HCT116 (cell line): ENCODE measurements around the gene DHRS7. TPM values are rescaled to one million over a fixed set of nuclear protein-coding genes. Genes with fewer than 3 reads are reported as not detected.

Experiments
- ATAC-seq: fragments of 200-7000 bp; cut with Tn5 transposase; 2 replicates; pipeline ENCODE4 v1.9.1; 2020; ENCODE audit warnings: mild to moderate bottlenecking, moderate library complexity
- BruUV-seq: library from RNA; stranded (reverse); fragments of 400-500 nt; replicated peaks from 2 replicates; lab custom pipeline; 2021; lab: Mats Ljungman, UMichigan
- CTCF ChIA-PET: fragments of 300-600 bp; sonication (Branson Sonifier 250); formaldehyde crosslinking; loops from one replicate; lab custom pipeline; 2021; ENCODE audit warnings: antibody characterized with exemption; lab: Charles Lee
- POLR2A ChIA-PET: fragments of 300-600, 350-600 bp; sonication (Branson Sonifier 250); formaldehyde crosslinking; loops from one replicate; lab custom pipeline; 2021; ENCODE audit warnings: antibody characterized with exemption; lab: Charles Lee
- RAD21 ChIA-PET, 2 experiments: fragments of 300-600 bp; sonication (Branson Sonifier 250); formaldehyde crosslinking; loops; one replicate each; lab custom pipeline; 2023; ENCODE audit warnings: low total read pairs in 2 of 2; ENCODE audit not compliant: uncharacterized antibody in 2 of 2, unreplicated experiment in 2 of 2, low non-redundant PET in 1 of 2; lab: Charles Lee
- DNase-seq: peaks from one replicate; pipeline ENCODE4 v3.0.0-alpha.2; 2010; ENCODE audit warnings: low read depth, low spot score
- H2AFZ ChIP-seq: fragments of 200-600 bp; shearing (Covaris generic), sonication (generic); 2 replicates; pipeline ENCODE4 v1.6.1; 2017; ENCODE audit warnings: low read depth, mixed run types, mixed read lengths, antibody characterized with exemption, low read length; ENCODE audit not compliant: poor library complexity, severe bottlenecking
- H3K27ac ChIP-seq: 2 replicates; pipeline ENCODE4 v1.5.1; 2012; ENCODE audit warnings: low read depth, low read length
- H3K27me3 ChIP-seq: fragments of 200-600 bp; sonication (generic); 2 replicates; pipeline ENCODE4 v1.6.1; 2016; ENCODE audit warnings: mixed run types, low read length, mixed read lengths; ENCODE audit not compliant: insufficient read depth
- H3K36me3 ChIP-seq, 2 experiments: fragments of 200-500 bp in 1 of 2; fragments of 200-600 bp in 1 of 2; sonication (Bioruptor generic) in 1 of 2; sonication (generic) in 1 of 2; 2 replicates each; pipeline versions ENCODE4 v1.5.1 to v1.6.1; 2014 to 2016; ENCODE audit warnings: low read length in 2 of 2, inconsistent platforms in 1 of 2, mixed read lengths in 1 of 2, mixed run types in 1 of 2; ENCODE audit not compliant: insufficient read depth in 2 of 2, control insufficient read depth in 1 of 2
- H3K4me1 ChIP-seq, 2 experiments: fragments of 200-600 bp in 1 of 2; sonication (generic) in 1 of 2; 2 replicates each; pipeline versions ENCODE4 v1.5.1 to v1.6.1; 2012 to 2017; ENCODE audit warnings: low read length in 2 of 2, inconsistent platforms in 1 of 2, mild to moderate bottlenecking in 1 of 2, mixed read lengths in 1 of 2, mixed run types in 1 of 2, moderate library complexity in 1 of 2; ENCODE audit not compliant: insufficient read depth in 2 of 2, control insufficient read depth in 1 of 2
- H3K4me2 ChIP-seq: fragments of 200-600 bp; sonication (generic); 2 replicates; pipeline ENCODE4 v1.6.1; 2017; ENCODE audit warnings: mixed run types, low read length, mixed read lengths
- H3K4me3 ChIP-seq, 2 experiments: fragments of 200-600 bp in 1 of 2; sonication (generic) in 1 of 2; replicated peaks in 1 of 2; 2 replicates each; pipeline ENCODE4 v1.5.1; 2011 to 2016; ENCODE audit warnings: low read length in 2 of 2, control low read depth in 1 of 2, low read depth in 1 of 2, mild to moderate bottlenecking in 1 of 2, mixed read lengths in 1 of 2, mixed run types in 1 of 2
- H3K79me2 ChIP-seq: fragments of 200-600 bp; sonication (generic); 2 replicates; pipeline ENCODE4 v1.6.1; 2017; ENCODE audit warnings: mild to moderate bottlenecking, mixed run types, low read length, moderate library complexity, mixed read lengths; ENCODE audit not compliant: insufficient read depth
- H3K9ac ChIP-seq: fragments of 200-600 bp; sonication (generic); 2 replicates; pipeline ENCODE4 v1.6.1; 2016; ENCODE audit warnings: low read length, mixed read lengths
- H3K9me2 ChIP-seq: fragments of 200-600 bp; sonication (generic), shearing (Covaris generic); 2 replicates; pipeline ENCODE4 v1.6.1; 2017; ENCODE audit warnings: mixed run types, mild to moderate bottlenecking, moderate library complexity; ENCODE audit not compliant: insufficient read depth
- H3K9me3 ChIP-seq, 2 experiments: fragments of 200-500 bp in 1 of 2; fragments of 200-600 bp in 1 of 2; sonication (Bioruptor generic) in 1 of 2; sonication (generic) in 1 of 2; 2 replicates each; pipeline ENCODE4 v1.6.1; 2014 to 2017; ENCODE audit warnings: low read length in 2 of 2, mixed read lengths in 2 of 2, inconsistent platforms in 1 of 2, low read depth in 1 of 2, mild to moderate bottlenecking in 1 of 2, mixed run types in 1 of 2, moderate library complexity in 1 of 2; ENCODE audit not compliant: control insufficient read depth in 1 of 2, insufficient read depth in 1 of 2
- H4K20me1 ChIP-seq: fragments of 200-600 bp; sonication (generic), shearing (Covaris generic); 2 replicates; pipeline ENCODE4 v1.6.1; 2017; ENCODE audit warnings: mixed run types, mild to moderate bottlenecking, moderate library complexity; ENCODE audit not compliant: insufficient read depth
- ATF3 ChIP-seq: IDR thresholded peaks from 2 replicates; pipeline ENCODE4 v1.6.1; 2012
- CEBPB ChIP-seq: IDR thresholded peaks from 2 replicates; pipeline ENCODE4 v1.6.1; 2012; ENCODE audit warnings: low read depth
- EGR1 ChIP-seq: IDR thresholded peaks from 2 replicates; pipeline ENCODE4 v1.6.1; 2012; ENCODE audit warnings: low read depth
- EZH2phosphoT487 ChIP-seq: fragments of 200-600 bp; IDR thresholded peaks from 2 replicates; pipeline ENCODE4 v1.6.1; 2018; ENCODE audit warnings: antibody characterized with exemption, borderline replicate concordance
- MAX ChIP-seq: IDR thresholded peaks from 2 replicates; pipeline ENCODE4 v1.6.1; 2012
- POLR2A ChIP-seq: IDR thresholded peaks from 2 replicates; pipeline ENCODE4 v1.7.0; 2011; ENCODE audit warnings: borderline replicate concordance; ENCODE audit not compliant: insufficient read depth, insufficient read length; ENCODE audit errors: extremely low read depth
- POLR2AphosphoS5 ChIP-seq: IDR thresholded peaks from 2 replicates; pipeline ENCODE4 v1.6.1; 2011; ENCODE audit warnings: mild to moderate bottlenecking, low read depth, low read length, moderate library complexity
- RAD21 ChIP-seq: IDR thresholded peaks from 2 replicates; pipeline ENCODE4 v1.6.1; 2012; ENCODE audit warnings: low read depth, mild to moderate bottlenecking
- REST ChIP-seq: IDR thresholded peaks from 2 replicates; pipeline ENCODE4 v1.6.1; 2012; ENCODE audit warnings: low read depth
- SIN3A ChIP-seq: IDR thresholded peaks from 2 replicates; pipeline ENCODE4 v1.6.1; 2012; ENCODE audit warnings: low read depth
- SP1 ChIP-seq: IDR thresholded peaks from 2 replicates; pipeline ENCODE4 v1.6.1; 2012; ENCODE audit warnings: low read depth
- SRF ChIP-seq: IDR thresholded peaks from 2 replicates; pipeline ENCODE4 v1.6.1; 2012; ENCODE audit warnings: low read depth
- TCF7L2 ChIP-seq: IDR thresholded peaks from 2 replicates; pipeline ENCODE4 v1.7.0; 2011; ENCODE audit warnings: borderline replicate concordance, inconsistent platforms; ENCODE audit not compliant: insufficient read depth, insufficient read length; ENCODE audit errors: extremely low read depth
- ZBTB33 ChIP-seq: IDR thresholded peaks from 2 replicates; pipeline ENCODE4 v1.6.1; 2011; ENCODE audit warnings: mild to moderate bottlenecking, low read length, moderate library complexity; ENCODE audit not compliant: insufficient replicate concordance; ENCODE audit errors: extremely low read depth
- intact Hi-C: fragments of 100-400 bp; cut with micrococcal nuclease; formaldehyde crosslinking; loops from 2 replicates; pipeline ENCODE4 v1.10.0; 2022
- total RNA-seq: library from RNA; stranded (reverse); gene quantifications from one replicate; pipeline ENCODE4 v1.2.1, GENCODE V29; 2021; ENCODE audit not compliant: unreplicated experiment
- TF ChIP-seq, protein P1 (sequence below), 3 experiments: fragments of 200-600 bp in 1 of 3; sonication (generic) in 1 of 3; IDR thresholded peaks in 2 of 3; conservative IDR thresholded peaks in 1 of 3; 2 replicates each; pipeline ENCODE4 v1.5.1; 2012 to 2017; ENCODE audit warnings: low read depth in 2 of 3, low read length in 2 of 3, antibody characterized with exemption in 1 of 3, borderline replicate concordance in 1 of 3, control low read depth in 1 of 3, mild to moderate bottlenecking in 1 of 3, mixed read lengths in 1 of 3, mixed run types in 1 of 3, moderate library complexity in 1 of 3; ENCODE audit not compliant: insufficient read depth in 1 of 3

DHRS7 gene
- total RNA-seq, 1 experiment from 2014 or later, result 43.8 TPM

GRCh38 chr14:60169722-60170121 is 4.5 kb upstream of the DHRS7 start:
- H3K27ac ChIP-seq, result no peak overlapping the region
- H3K4me2 ChIP-seq, result no peak overlapping the region
- no peak overlapping the region for H2AFZ ChIP-seq
- H3K9me3 ChIP-seq, result no peaks in the 10 kb centered on the region
- POLR2A ChIA-PET, result no interaction called here
- RAD21 ChIA-PET, result no interaction called here
- BruUV-seq, result no TSS peak
- H3K9me2 ChIP-seq, result no peaks in the 10 kb centered on the region
- H3K4me3 ChIP-seq, result no peak overlapping the region
- ATAC-seq, result no peak
- no peaks in the 10 kb centered on the region for H3K36me3 ChIP-seq
- H3K9ac ChIP-seq, result no peak overlapping the region
- no peaks in the 10 kb centered on the region for H4K20me1 ChIP-seq
- DNase-seq, result no peak
- H3K79me2 ChIP-seq, result no peaks in the 10 kb centered on the region
- TF ChIP-seq EZH2phosphoT487 (no peak), CEBPB (no peak), ATF3 (no peak), ZBTB33 (no peak), RAD21 (no peak), MAX (no peak), TCF7L2 (no peak), EGR1 (no peak), POLR2A (no peak), SRF (no peak), SIN3A (no peak), REST (no peak), SP1 (no peak), POLR2AphosphoS5 (no peak)
- TF ChIP-seq, protein P1, sequence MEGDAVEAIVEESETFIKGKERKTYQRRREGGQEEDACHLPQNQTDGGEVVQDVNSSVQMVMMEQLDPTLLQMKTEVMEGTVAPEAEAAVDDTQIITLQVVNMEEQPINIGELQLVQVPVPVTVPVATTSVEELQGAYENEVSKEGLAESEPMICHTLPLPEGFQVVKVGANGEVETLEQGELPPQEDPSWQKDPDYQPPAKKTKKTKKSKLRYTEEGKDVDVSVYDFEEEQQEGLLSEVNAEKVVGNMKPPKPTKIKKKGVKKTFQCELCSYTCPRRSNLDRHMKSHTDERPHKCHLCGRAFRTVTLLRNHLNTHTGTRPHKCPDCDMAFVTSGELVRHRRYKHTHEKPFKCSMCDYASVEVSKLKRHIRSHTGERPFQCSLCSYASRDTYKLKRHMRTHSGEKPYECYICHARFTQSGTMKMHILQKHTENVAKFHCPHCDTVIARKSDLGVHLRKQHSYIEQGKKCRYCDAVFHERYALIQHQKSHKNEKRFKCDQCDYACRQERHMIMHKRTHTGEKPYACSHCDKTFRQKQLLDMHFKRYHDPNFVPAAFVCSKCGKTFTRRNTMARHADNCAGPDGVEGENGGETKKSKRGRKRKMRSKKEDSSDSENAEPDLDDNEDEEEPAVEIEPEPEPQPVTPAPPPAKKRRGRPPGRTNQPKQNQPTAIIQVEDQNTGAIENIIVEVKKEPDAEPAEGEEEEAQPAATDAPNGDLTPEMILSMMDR (IDR thresholded peaks at IDR 0.05 in 2 of 3, conservative IDR thresholded peaks at IDR 0.05 in 1 of 3; ENCODE audit: borderline replicate concordance in 1 of 3, insufficient read depth in 1 of 3, low read depth in 2 of 3, low read length in 2 of 3), result no peak
- CTCF ChIA-PET, result interaction anchor here (0.6 kb wide), 1 partner anchor 437 kb away, joined by 3 read pairs; no protein-coding TSS in a partner anchor
- H3K27me3 ChIP-seq, result no peaks in the 10 kb centered on the region
- intact Hi-C loops, result loop anchor here (5.0 kb wide), 1 partner anchor 202 kb away; no protein-coding TSS in a partner anchor
- peaks cover 7 to 10% of the 10 kb centered on the region in 2 experiments; a peak in 3 of 4 replicates for H3K4me1 ChIP-seq
